Measurements from ENCODE around the gene PLA2G4E. TPM values are rescaled to one million over a fixed set of nuclear protein-coding genes. Genes with fewer than 3 reads are reported as not detected.

PLA2G4E gene
- total RNA-seq, 4 donors from 2014 or later, result 1.1 to 89.5 (median 9.2) TPM

DNA sequence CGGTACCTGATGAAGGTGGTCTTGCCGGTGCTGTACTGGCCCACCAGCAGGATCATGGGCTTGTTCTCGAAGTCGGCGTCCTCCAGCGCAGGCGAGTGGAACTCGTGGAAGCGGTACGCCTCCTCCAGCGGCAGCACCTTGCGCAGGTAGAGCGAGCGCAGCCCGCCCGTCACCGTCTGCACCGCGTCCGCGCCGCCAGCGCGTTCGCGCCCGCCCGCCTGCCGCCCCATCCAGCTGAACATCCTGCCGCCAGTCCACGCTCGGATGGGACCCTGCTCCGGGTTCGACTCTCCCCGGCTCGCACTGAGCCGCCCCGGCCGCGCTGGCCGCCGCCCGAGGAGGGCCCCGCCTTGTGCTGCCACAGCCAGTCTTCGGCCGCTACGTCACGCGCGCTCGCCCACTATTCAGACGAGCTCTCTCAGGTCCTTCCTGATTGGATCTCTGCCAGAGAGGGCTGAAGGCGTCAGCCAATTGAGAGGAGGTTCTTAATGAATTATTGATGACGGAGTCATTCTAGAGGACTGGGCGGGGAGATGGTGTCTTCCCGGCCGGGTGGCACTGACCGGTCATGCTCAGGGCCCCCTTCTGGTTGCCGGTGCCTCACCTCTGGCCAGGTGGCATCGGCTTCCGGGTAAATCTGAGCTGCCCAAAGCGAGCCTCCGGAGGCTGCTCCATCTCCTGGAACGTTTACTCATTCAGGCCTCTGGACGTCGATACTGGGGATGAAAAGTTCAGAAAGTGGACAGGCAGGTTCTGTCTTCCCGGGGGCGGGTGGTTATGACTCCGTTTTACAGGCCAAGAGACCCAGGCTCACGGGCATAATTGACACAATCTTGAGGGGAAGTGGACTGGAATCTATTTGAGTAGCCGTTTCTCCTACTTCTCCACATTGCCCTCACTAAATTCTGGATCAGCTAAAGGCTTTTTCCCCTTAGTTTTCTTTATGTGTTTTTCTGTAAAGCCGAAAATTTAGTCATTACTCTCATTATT is 48.3 kb downstream of the PLA2G4E start, which contains the start of gene EHD4:
EHD4 (minus strand) TSS at position 305 of the 990 bp plus-strand sequence; CDS start at position 242, 63 bp downstream.
- intact Hi-C loops (cut with DNase I), result no loop called here
- WGBS, 2 donors, result 2 to 4% methylated on average over 13 to 16 of the region's 72 CpGs
- peak; percentile 92 for DNase-seq
- TF ChIP-seq POLR2A (IDR thresholded peaks at IDR 0.05), result peak in 3 of 4 donors; percentile 90 to 98 (median 92)
- TF ChIP-seq, protein P1, sequence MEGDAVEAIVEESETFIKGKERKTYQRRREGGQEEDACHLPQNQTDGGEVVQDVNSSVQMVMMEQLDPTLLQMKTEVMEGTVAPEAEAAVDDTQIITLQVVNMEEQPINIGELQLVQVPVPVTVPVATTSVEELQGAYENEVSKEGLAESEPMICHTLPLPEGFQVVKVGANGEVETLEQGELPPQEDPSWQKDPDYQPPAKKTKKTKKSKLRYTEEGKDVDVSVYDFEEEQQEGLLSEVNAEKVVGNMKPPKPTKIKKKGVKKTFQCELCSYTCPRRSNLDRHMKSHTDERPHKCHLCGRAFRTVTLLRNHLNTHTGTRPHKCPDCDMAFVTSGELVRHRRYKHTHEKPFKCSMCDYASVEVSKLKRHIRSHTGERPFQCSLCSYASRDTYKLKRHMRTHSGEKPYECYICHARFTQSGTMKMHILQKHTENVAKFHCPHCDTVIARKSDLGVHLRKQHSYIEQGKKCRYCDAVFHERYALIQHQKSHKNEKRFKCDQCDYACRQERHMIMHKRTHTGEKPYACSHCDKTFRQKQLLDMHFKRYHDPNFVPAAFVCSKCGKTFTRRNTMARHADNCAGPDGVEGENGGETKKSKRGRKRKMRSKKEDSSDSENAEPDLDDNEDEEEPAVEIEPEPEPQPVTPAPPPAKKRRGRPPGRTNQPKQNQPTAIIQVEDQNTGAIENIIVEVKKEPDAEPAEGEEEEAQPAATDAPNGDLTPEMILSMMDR (IDR thresholded peaks at IDR 0.05), result peak in 2 of 6 experiments; percentile 3 to 33
- Histone ChIP-seq H3K9me3 (no peaks in the 10 kb centered on the region), H3K4me3 (peak within 1 kb of the TSS; percentile 80 to 95 (median 88)), H3K27me3 (peaks cover 0 to 5% (median 0%) of the 10 kb centered on the region in 4 donors), H3K36me3 (no peaks in the 10 kb centered on the region), H3K4me1 (peaks cover 8 to 49% (median 9%) of the 10 kb centered on the region in 3 donors), H3K27ac (peak within 1 kb of the TSS; percentile 93 to 97 (median 96))

DNA sequence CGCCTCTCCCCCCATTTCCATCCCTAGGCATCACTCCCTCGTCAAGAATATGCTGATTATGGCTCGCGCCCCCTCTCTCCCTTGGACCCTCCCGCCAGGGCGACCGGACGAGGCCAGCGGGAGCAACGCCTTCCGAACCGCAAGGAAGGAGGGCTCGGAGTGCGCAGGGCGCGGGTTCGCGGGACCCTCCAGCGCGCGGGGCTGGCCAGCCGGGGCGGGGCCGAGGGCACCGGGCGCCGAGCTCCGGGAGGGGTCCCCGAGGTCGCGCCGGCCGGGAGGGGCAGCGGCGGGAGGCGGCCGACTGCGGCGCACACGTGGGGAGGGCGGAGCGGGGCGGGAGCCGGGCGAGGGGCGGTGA is 49.0 kb downstream of the PLA2G4E start:
- 0% methylated on average over 1 to 6 of the region's 46 CpGs for WGBS, 2 donors
- TF ChIP-seq, protein P1 (IDR thresholded peaks at IDR 0.05), result no peak
- TF ChIP-seq POLR2A (IDR thresholded peaks at IDR 0.05), result no peak
- Histone ChIP-seq H3K4me1 (peaks cover 8 to 54% (median 12%) of the 10 kb centered on the region in 3 donors), H3K27me3 (peaks cover 0 to 5% (median 0%) of the 10 kb centered on the region in 4 donors), H3K4me3 (peak overlapping the region; percentile 80 to 95 (median 88)), H3K27ac (peak overlapping the region; percentile 93 to 97 (median 96)), H3K36me3 (no peaks in the 10 kb centered on the region), H3K9me3 (no peaks in the 10 kb centered on the region)
- intact Hi-C loops (cut with DNase I), result no loop called here
- DNase-seq, result no peak

DNA sequence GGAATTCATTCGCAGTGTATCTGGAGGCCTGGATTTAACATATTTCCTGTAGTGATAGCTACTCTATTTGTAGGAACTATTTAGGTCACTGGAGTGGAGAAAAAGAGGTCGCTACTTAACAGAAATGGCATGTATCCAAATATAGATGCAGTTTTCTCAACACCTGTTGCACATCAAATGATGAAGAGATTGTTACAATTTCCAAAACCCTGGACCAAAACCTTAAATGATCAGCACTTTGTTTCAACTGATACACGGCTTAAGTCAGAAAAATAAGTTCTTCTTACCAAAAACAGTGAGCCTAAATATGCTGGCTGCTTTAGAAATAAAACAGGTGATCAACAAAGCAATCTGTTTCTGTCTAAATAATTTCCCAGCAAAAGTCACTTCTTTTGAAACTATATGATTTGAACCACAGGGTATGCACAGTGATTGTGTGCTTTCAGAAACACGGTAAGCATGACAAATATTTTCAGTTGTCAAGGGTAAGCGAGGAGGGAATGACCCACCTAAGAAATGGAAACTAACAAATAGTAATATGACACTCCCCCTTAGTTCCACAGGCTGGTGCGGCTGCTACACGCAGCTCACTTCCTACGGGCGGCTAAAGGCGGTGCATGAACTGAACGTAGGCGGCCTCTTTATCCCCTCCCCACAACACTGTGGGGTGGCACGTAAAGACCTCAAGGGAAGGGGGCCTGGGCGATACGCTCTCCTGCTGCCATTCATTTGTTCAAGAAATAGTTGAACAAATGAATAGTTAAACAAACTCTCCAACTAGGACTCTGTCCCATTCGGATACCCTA is 49.5 kb downstream of the PLA2G4E start:
- Histone ChIP-seq H3K9me3 (no peaks in the 10 kb centered on the region), H3K36me3 (no peaks in the 10 kb centered on the region), H3K4me1 (peaks cover 8 to 60% (median 12%) of the 10 kb centered on the region in 3 donors), H3K4me3 (peak overlapping the region; percentile 80 to 95 (median 88)), H3K27me3 (no peaks in the 10 kb centered on the region), H3K27ac (peak overlapping the region; percentile 93 to 97 (median 96))
- no peak for DNase-seq
- peak in 1 of 4 donors; percentile 35 for TF ChIP-seq POLR2A (IDR thresholded peaks at IDR 0.05)
- TF ChIP-seq, protein P1 (IDR thresholded peaks at IDR 0.05), result peak in 2 of 6 experiments; percentile 20 to 32
- WGBS, 2 donors, result 7 to 8% methylated on average over 16 of the region's 16 CpGs
- intact Hi-C loops (cut with DNase I), result no loop called here

DNA sequence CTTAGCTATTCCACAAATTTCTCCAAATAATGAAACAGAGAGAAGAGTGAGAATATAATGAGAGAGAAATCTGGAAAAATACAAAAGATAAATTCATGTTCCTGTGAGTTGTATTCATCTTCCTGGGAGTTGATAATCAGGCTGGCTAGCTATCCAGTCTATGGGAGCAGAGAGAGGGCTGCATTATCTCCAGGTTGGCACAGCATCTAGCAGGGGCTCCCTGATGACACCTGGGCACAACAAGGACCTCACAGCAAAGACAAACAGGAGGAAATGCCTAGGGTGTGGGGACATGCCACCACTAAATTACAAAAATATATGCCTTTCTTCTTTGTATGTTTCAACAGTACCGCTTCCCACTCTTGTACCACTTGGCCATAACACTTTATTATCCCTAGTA is 50.4 kb downstream of the PLA2G4E start:
- H3K4me3 ChIP-seq, result peak overlapping the region; percentile 80 to 95 (median 88)
- TF ChIP-seq POLR2A (IDR thresholded peaks at IDR 0.05), result no peak
- TF ChIP-seq, protein P1 (IDR thresholded peaks at IDR 0.05), result no peak
- DNase-seq, result no peak
- no peaks in the 10 kb centered on the region for H3K27me3 ChIP-seq
- H3K36me3 ChIP-seq, result no peaks in the 10 kb centered on the region
- no peaks in the 10 kb centered on the region for H3K9me3 ChIP-seq
- intact Hi-C loops (cut with DNase I), result no loop called here
- WGBS, 2 donors, result 67 to 70% methylated on average over 1 of the region's 1 CpG
- H3K4me1 ChIP-seq, result peaks cover 8 to 68% (median 12%) of the 10 kb centered on the region in 3 donors
- H3K27ac ChIP-seq, result peak overlapping the region; percentile 93 to 97 (median 96)

Data from esophagus squamous epithelium (tissue), 5 donors.